Measurements from ENCODE around the gene ACSS2. TPM values are rescaled to one million over a fixed set of nuclear protein-coding genes. Genes with fewer than 3 reads are reported as not detected.

The ACSS2 gene
- total and polyA plus RNA-seq, 10 of the 15 experiments (the other 5 are each of a cell fraction or from before 2014, with no cell fraction given): 2.8 to 37.2 (median 24.2) TPM

GRCh38 chr20:34849778-34850177 lies 26.6 kb upstream of the ACSS2 start:
- ChIA-PET RAD21 (ENCODE audit: unreplicated experiment) (no interaction called here), SMC1A (ENCODE audit: uncharacterized antibody, unreplicated experiment) (no interaction called here), CTCF (no interaction called here), POLR2A (no interaction called here)
- DNase-seq (ENCODE audit: low read depth, low spot score) (no peak), FAIRE-seq (no peak), ATAC-seq (no peak)
- Histone ChIP-seq H3K9ac (ENCODE audit: control insufficient read depth, insufficient read depth, low read length) (no peak overlapping the region), H3K4me3 (no peak overlapping the region), H3K79me2 (ENCODE audit: control insufficient read depth, insufficient read depth, low read length) (no peaks in the 10 kb centered on the region), H3K36me3 (ENCODE audit: control insufficient read depth in 2 of 2, insufficient read depth in 2 of 2, low read length in 1 of 2) (no peaks in the 10 kb centered on the region), H3K27me3 (replicated peaks in 1 of 2; ENCODE audit: control insufficient read depth in 2 of 2, insufficient read depth in 2 of 2, low read length in 1 of 2) (no peaks in the 10 kb centered on the region), H3K4me1 (ENCODE audit: control insufficient read depth, insufficient read depth, low read length) (no peaks in the 10 kb centered on the region), H2AFZ (ENCODE audit: control insufficient read depth, low read depth, low read length) (no peak overlapping the region), H3K27ac (ENCODE audit: control insufficient read depth, insufficient read depth) (no peak overlapping the region), H4K20me1 (ENCODE audit: control insufficient read depth, insufficient read depth) (no peaks in the 10 kb centered on the region), H3K9me3 (replicated peaks; ENCODE audit: control insufficient read depth, insufficient read depth, low read length) (no peaks in the 10 kb centered on the region), H3K4me2 (ENCODE audit: control insufficient read depth, insufficient read depth) (no peak overlapping the region)
- intact Hi-C loops (cut with micrococcal nuclease; ENCODE audit: unreplicated experiment): no loop called here
- no peak for TF ChIP-seq FOS (IDR thresholded peaks at IDR 0.05; ENCODE audit: borderline replicate concordance, extremely low read depth, insufficient read length)
- TF ChIP-seq CEBPZ (IDR thresholded peaks at IDR 0.05; ENCODE audit: low read depth, low read length): no peak
- TF ChIP-seq CHD1 (IDR thresholded peaks at IDR 0.05; ENCODE audit: low read depth, low read length): no peak
- TF ChIP-seq RCOR1 (conservative IDR thresholded peaks at IDR 0.05; ENCODE audit: low read depth, low read length): no peak
- TF ChIP-seq RELA (IDR thresholded peaks at IDR 0.05; ENCODE audit: borderline replicate concordance, partially characterized antibody): no peak
- TF ChIP-seq RFX5 (IDR thresholded peaks at IDR 0.05; ENCODE audit: low read depth, low read length): no peak
- in situ Hi-C loops (cut with MboI): loop anchor here (25.0 kb wide), 1 partner anchor 413 kb away; no protein-coding TSS in a partner anchor
- WGBS (ENCODE audit: insufficient coverage, insufficient replicate concordance, low lambda C conversion rate, missing lambda C conversion rate): 67% methylated on average over 9 of the region's 9 CpGs
- no TSS peak for BruUV-seq (replicated peaks)

Measured in GM12878 (cell line).